Measurements from ENCODE around the gene RNF213.

DNA sequence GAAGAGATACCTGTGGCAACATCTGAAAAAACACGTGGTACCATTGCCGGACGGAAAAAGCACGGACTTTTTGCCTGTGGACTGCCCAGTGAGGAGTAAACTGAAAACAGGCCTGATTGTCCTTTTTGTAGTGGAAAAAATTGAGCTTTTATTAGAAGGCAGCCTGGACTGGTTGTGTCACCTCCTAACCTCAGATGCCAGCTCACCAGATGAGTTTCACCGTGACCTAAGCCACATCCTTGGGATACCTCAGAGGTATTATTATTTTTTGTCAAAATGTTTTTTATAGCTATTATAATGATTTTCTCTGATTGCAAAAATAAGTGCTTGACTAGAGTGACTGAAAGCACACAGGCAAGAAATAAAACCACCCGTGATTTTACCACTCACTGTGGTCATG, 34.9 kb downstream of the RNF213 start:
- TF ChIP-seq, protein P1, sequence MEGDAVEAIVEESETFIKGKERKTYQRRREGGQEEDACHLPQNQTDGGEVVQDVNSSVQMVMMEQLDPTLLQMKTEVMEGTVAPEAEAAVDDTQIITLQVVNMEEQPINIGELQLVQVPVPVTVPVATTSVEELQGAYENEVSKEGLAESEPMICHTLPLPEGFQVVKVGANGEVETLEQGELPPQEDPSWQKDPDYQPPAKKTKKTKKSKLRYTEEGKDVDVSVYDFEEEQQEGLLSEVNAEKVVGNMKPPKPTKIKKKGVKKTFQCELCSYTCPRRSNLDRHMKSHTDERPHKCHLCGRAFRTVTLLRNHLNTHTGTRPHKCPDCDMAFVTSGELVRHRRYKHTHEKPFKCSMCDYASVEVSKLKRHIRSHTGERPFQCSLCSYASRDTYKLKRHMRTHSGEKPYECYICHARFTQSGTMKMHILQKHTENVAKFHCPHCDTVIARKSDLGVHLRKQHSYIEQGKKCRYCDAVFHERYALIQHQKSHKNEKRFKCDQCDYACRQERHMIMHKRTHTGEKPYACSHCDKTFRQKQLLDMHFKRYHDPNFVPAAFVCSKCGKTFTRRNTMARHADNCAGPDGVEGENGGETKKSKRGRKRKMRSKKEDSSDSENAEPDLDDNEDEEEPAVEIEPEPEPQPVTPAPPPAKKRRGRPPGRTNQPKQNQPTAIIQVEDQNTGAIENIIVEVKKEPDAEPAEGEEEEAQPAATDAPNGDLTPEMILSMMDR (IDR thresholded peaks at IDR 0.05; ENCODE audit: insufficient read depth, low read length, poor library complexity, severe bottlenecking): no peak
- TF ChIP-seq EZH2phosphoT487 (conservative IDR thresholded peaks at IDR 0.05; ENCODE audit: low read length): no peak

Measured in SU-DHL-6 (cell line).